OCI-LY3 (cell line): ENCODE measurements around the gene ZFAND5.

Experiments
- CTCF ChIP-seq: fragments of 200-600, 300-600 bp; sonication (generic); IDR thresholded peaks from 2 replicates; pipeline ENCODE4 v1.5.1; 2014; ENCODE audit warnings: antibody characterized with exemption, low read length, low read depth
- EZH2phosphoT487 ChIP-seq: fragments of 200-600 bp; shearing (Covaris generic); IDR thresholded peaks from 2 replicates; pipeline ENCODE4 v1.6.1; 2018; ENCODE audit warnings: antibody characterized with exemption, mixed run types, low read depth

GRCh38 chr9:72337286-72337685 lies 27.7 kb downstream of the ZFAND5 start:
- no peak for TF ChIP-seq CTCF
- no peak for TF ChIP-seq EZH2phosphoT487
